Motor neuron (in vitro differentiated cells): ENCODE data around the gene JAM2. TPM values are rescaled to one million over a fixed set of nuclear protein-coding genes. Genes with fewer than 3 reads are reported as not detected.

Experiments
- ATAC-seq, 8 experiments: fragments of 200-7000 bp; cut with Tn5 transposase; replicated peaks in 6 of 8; 2 replicates each; pipeline ENCODE4 v1.8.0; 2021; ENCODE audit warnings: mild to moderate bottlenecking in 8 of 8, moderate library complexity in 8 of 8
- H3K27ac ChIP-seq, 2 donors: fragments of 250-450 bp; sonication (Bioruptor Pico); 2 replicates each; pipeline ENCODE4 v1.9.0; 2021; ENCODE audit warnings: antibody characterized with exemption in 2 of 2, mild to moderate bottlenecking in 2 of 2, moderate library complexity in 1 of 2
- H3K4me1 ChIP-seq, 2 donors: fragments of 250-450 bp; sonication (Bioruptor Pico); replicated peaks in 1 of 2; 2 replicates each; pipeline ENCODE4 v1.6.1; 2021; ENCODE audit warnings: antibody characterized with exemption in 2 of 2, mild to moderate bottlenecking in 2 of 2, moderate library complexity in 1 of 2
- H3K4me3 ChIP-seq, 5 donors: fragments of 250-450 bp; sonication (Bioruptor Pico); 2 replicates each; pipeline ENCODE4 v1.9.0; 2021; ENCODE audit warnings: antibody characterized with exemption in 5 of 5, mild to moderate bottlenecking in 5 of 5, moderate library complexity in 4 of 5
- WGBS, 10 experiments: fragments of 450-650 bp; shearing (Covaris generic); methylation state at CpG; one replicate each; pipeline ENCODE4 v1.0.0; 2022; 5-methylcytosine and 5-hydroxymethylcytosine counted together
- in situ Hi-C, 9 experiments: fragments of 400-800 bp; cut with MboI; loops; one replicate each; pipeline ENCODE4 v1.15.0; 2021; ENCODE audit warnings: low sequenced_read_pairs in 9 of 9, low pct_unique_long_range_greater_than_20kb in 2 of 9; ENCODE audit not compliant: unreplicated experiment in 9 of 9
- total RNA-seq, 8 experiments: library from RNA; unstranded; fragments of 300-600 nt; gene quantifications; 2 replicates each; pipeline versions ENCODE4 v1.2.3 to v1.2.4, GENCODE V29; 2022

JAM2 gene
- total RNA-seq, 8 experiments from 2014 or later: 0.51 to 39.7 (median 11.1) TPM

DNA sequence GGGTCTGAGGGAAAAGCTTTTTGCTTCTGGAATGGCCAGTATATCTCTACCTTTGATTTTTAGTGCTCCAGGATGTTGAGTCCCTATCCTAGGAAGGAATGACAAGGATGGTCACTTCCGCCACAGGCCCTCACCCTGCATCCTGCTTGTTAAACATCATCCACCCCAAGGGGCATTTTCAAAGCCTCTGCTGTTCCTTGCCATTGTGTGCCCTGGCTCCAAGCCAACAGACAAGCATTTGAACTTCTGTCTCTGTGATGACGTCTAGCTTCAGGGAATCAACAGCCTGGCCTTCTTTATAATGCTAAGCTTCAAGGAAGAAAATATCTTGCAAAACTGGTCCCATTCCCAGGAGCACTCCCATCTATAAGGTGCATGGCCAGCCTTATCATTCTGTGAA, 12.3 kb upstream of the JAM2 start:
- H3K27ac ChIP-seq: no peak overlapping the region
- peak in 4 of 8 experiments; percentile 28 to 91 (median 52) for ATAC-seq
- WGBS, 10 experiments: 17 to 100% (median 57%) methylated on average over 1 to 2 of the region's 2 CpGs; no CpG with 5 or more reads in 3 of the 10 experiments

GRCh38 chr21:25632296-25632695, 6.8 kb upstream of the JAM2 start:
- Histone ChIP-seq H3K4me3 (no peak overlapping the region), H3K4me1 (no peaks in the 10 kb centered on the region), H3K27ac (no peak overlapping the region)
- in situ Hi-C loops: no loop called here
- WGBS, 10 experiments: 30 to 100% (median 100%) methylated on average over 1 to 2 of the region's 2 CpGs; no CpG with 5 or more reads in 2 of the 10 experiments
- no peak for ATAC-seq

More for the DNA sequence above, 12.3 kb upstream of the JAM2 start:
- in situ Hi-C loops: no loop called here
- H3K4me1 ChIP-seq: peaks cover 0 to 9% of the 10 kb centered on the region in 2 donors
- no peak overlapping the region for H3K4me3 ChIP-seq

GRCh38 chr21:25635310-25635709, 3.7 kb upstream of the JAM2 start:
- ATAC-seq: no peak
- in situ Hi-C loops: no loop called here
- 57 to 100% (median 81%) methylated on average over 2 to 7 of the region's 8 CpGs; no CpG with 5 or more reads in 1 of the 10 experiments for WGBS, 10 experiments
- Histone ChIP-seq H3K4me1 (peaks cover 2 to 12% of the 10 kb centered on the region in 2 donors), H3K27ac (no peak overlapping the region), H3K4me3 (no peak overlapping the region)

- peaks cover 2 to 21% of the 10 kb centered on the region in 2 donors for H3K4me1 ChIP-seq
- H3K27ac ChIP-seq: no peak overlapping the region
- in situ Hi-C loops: no loop called here
- no peak for ATAC-seq
- H3K4me3 ChIP-seq: no peak overlapping the region
- 67 to 100% (median 100%) methylated on average over 1 to 2 of the region's 2 CpGs; no CpG with 5 or more reads in 3 of the 10 experiments for WGBS, 10 experiments
These were observed 2.3 kb upstream of the JAM2 start for GRCh38 chr21:25636727-25637126.

- in situ Hi-C loops: no loop called here
- H3K4me1 ChIP-seq: peaks cover 2 to 25% of the 10 kb centered on the region in 2 donors
- H3K4me3 ChIP-seq: peak overlapping the region in 2 of 5 donors; percentile 66 to 68
- ATAC-seq: peak in 3 of 8 experiments; percentile 19 to 38 (median 34)
- no peak overlapping the region for H3K27ac ChIP-seq
- 7 to 83% (median 43%) methylated on average over 2 to 5 of the region's 5 CpGs for WGBS, 10 experiments
These were observed 1.0 kb upstream of the JAM2 start for GRCh38 chr21:25637851-25638659.

DNA sequence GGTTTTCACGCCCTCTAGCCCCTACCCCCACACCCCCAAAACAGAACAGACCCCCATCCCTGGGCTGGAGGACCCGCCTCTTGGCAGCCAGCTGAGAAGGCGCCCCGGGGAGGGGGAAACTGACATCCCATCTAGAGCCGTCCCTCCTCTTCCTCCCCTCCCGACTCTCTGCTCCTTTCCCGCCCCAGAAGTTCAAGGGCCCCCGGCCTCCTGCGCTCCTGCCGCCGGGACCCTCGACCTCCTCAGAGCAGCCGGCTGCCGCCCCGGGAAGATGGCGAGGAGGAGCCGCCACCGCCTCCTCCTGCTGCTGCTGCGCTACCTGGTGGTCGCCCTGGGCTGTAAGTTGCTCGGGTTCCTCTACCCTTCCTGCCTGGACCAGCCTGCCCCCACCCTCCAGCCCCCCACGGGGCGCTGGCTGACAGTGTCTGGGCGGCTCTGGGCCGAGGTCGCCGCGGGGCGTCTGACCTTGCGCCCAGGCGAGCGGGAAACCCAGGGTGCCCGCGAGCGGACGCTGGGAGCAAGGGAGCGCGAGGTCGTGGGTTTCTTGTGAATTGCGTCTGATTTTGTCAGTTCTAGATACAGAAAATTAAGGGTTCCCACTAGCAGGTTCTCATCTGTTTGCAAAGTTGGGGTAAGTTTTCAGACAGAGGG, 618 bp downstream of the JAM2 start:
- in situ Hi-C loops: no loop called here
- ATAC-seq: peak; percentile 57 to 90 (median 86)
- peaks cover 2 to 25% of the 10 kb centered on the region in 2 donors for H3K4me1 ChIP-seq
- H3K4me3 ChIP-seq: peak overlapping the region; percentile 66 to 87 (median 68)
- peak overlapping the region; percentile 85 to 92 for H3K27ac ChIP-seq
- 0% methylated on average over 1 to 7 of the region's 40 CpGs; no CpG with 5 or more reads in 8 of the 10 experiments for WGBS, 10 experiments

GRCh38 chr21:25640202-25640942, 1.3 kb downstream of the JAM2 start:
- H3K27ac ChIP-seq: peak overlapping the region; percentile 85 to 92
- ATAC-seq: peak; percentile 30 to 78 (median 72)
- WGBS, 10 experiments: 0 to 16% (median 6%) methylated on average over 8 to 24 of the region's 27 CpGs; no CpG with 5 or more reads in 1 of the 10 experiments

DNA sequence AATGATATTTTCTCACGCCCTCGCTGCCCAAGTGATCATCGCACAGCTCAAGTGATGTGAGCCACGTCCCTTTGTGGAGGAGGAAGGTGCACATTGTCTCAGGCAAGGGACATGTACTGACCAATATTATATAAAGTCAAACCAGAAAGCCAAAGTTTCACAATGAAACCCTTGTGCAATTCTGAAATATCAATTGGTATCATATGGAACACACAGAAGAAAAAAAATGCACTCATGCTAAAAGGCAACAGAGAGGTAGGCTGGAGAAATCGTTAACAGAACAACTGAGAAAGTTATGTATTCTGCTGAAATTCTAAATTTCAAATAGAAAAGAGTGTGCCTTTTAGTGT, 1.9 kb downstream of the JAM2 start:
- WGBS, 10 experiments: 4 to 61% (median 29%) methylated on average over 1 to 5 of the region's 5 CpGs
- Histone ChIP-seq H3K4me3 (peak overlapping the region; percentile 66 to 87 (median 68)), H3K27ac (peak overlapping the region in 1 of 2 donors; percentile 92), H3K4me1 (peaks cover 2 to 25% of the 10 kb centered on the region in 2 donors)
- in situ Hi-C loops: no loop called here
- ATAC-seq: no peak

More at GRCh38 chr21:25640202-25640942, 1.3 kb downstream of the JAM2 start:
- peak overlapping the region; percentile 66 to 87 (median 68) for H3K4me3 ChIP-seq
- in situ Hi-C loops: no loop called here
- peaks cover 2 to 25% of the 10 kb centered on the region in 2 donors for H3K4me1 ChIP-seq

DNA sequence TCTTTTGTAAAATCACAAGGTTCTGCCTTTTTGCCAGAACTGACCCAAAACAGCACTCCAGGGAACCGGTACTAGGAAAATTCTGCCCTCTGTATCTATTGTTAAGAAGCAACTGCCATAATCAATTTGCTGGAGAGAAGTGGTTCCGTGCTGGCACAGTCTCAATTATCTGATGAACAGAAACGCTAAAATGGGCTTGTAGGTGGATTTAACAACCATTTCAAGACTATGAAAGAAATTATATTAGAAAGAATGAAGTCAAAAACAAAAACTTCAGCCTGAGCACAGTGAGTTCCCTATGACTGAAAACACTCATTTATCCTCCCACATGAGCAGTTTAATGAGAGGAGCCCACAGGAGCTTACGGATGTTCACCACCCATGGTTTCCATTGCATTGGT, 4.4 kb downstream of the JAM2 start:
- peaks cover 5 to 24% of the 10 kb centered on the region in 2 donors for H3K4me1 ChIP-seq
- H3K4me3 ChIP-seq: no peak overlapping the region
- ATAC-seq: no peak
- in situ Hi-C loops: no loop called here
- 40 to 100% (median 92%) methylated on average over 1 to 3 of the region's 4 CpGs; no CpG with 5 or more reads in 3 of the 10 experiments for WGBS, 10 experiments
- H3K27ac ChIP-seq: no peak overlapping the region

- H3K4me3 ChIP-seq: no peak overlapping the region
- in situ Hi-C loops: no loop called here
- WGBS, 10 experiments: 0 to 83% (median 29%) methylated on average over 1 of the region's 1 CpG; no CpG with 5 or more reads in 4 of the 10 experiments
These were observed 7.4 kb downstream of the JAM2 start for GRCh38 chr21:25646474-25646873.

DNA sequence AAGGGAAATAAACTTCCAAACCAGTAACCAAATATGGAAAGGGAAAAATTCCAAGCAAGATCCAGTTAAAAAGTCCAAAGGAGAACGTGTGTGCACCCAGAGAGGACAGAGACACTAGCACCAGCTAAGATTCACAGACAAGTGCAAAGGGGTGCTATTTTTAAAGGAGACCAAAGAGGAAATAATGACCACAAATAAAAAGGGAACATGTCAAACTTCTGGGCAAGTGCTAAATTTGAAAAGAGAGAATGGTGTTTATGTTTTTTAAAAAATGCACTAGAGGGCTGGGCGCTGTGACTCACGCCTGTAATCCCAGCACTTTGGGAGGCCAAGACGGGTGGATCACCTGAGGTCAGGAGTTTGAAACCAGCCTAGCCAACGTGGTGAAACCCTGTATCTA, 8.6 kb downstream of the JAM2 start:
- in situ Hi-C loops: no loop called here
- Histone ChIP-seq H3K4me3 (no peak overlapping the region), H3K4me1 (peaks cover 5 to 8% of the 10 kb centered on the region in 2 donors), H3K27ac (no peak overlapping the region)
- WGBS, 10 experiments: 0 to 100% (median 80%) methylated on average over 1 to 3 of the region's 5 CpGs; no CpG with 5 or more reads in 1 of the 10 experiments
- no peak for ATAC-seq

More at GRCh38 chr21:25646474-25646873, 7.4 kb downstream of the JAM2 start:
- Histone ChIP-seq H3K4me1 (peaks cover 5 to 14% of the 10 kb centered on the region in 2 donors), H3K27ac (no peak overlapping the region)
- ATAC-seq: peak in 4 of 8 experiments; percentile 20 to 77 (median 66)

DNA sequence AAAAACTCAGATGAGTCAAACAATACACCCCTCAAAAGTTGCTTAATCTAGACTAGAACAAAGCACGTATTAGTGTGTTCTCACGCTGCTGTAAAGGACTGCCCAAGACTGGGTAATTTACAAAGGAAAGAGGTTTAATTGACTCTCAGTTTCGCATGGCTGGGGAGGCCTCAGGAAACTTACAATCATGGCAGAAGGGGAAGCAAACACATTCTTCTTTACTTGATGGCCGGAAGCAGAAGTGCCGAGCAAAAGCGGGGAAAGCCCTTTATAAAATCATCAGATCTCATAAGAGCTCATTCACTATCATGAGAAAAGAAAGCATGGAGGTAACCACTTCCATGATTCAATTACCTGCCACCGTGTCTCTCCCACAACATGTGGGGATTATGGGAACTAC, 10.1 kb downstream of the JAM2 start:
- WGBS, 10 experiments: 66 to 100% (median 94%) methylated on average over 1 to 7 of the region's 7 CpGs
- in situ Hi-C loops: no loop called here
- Histone ChIP-seq H3K27ac (no peak overlapping the region), H3K4me1 (peaks cover 5 to 8% of the 10 kb centered on the region in 2 donors), H3K4me3 (no peak overlapping the region)
- no peak for ATAC-seq
